Stimulated activated CD8-positive, alpha-beta memory T cell treated with anti-CD3 and anti-CD28 coated beads, Interleukin-2, amount 100 ng/mL, for 48 hours (primary cell): ENCODE data around the gene F12.
A peak's percentile ranks its signal among the peaks of the same experiment; 100 is the strongest.
"Not testable (repeated sequence)": the region's sequence is repeated elsewhere in the genome, so short reads cannot be mapped to it uniquely, and the experiment has no call there.

Experiments used
- DNase-seq, 2 donors: peaks; one replicate each; pipeline ENCODE4 v3.0.0-alpha.2; 2020; ENCODE audit warnings: low read depth in 2 of 2

The F12 gene

DNA sequence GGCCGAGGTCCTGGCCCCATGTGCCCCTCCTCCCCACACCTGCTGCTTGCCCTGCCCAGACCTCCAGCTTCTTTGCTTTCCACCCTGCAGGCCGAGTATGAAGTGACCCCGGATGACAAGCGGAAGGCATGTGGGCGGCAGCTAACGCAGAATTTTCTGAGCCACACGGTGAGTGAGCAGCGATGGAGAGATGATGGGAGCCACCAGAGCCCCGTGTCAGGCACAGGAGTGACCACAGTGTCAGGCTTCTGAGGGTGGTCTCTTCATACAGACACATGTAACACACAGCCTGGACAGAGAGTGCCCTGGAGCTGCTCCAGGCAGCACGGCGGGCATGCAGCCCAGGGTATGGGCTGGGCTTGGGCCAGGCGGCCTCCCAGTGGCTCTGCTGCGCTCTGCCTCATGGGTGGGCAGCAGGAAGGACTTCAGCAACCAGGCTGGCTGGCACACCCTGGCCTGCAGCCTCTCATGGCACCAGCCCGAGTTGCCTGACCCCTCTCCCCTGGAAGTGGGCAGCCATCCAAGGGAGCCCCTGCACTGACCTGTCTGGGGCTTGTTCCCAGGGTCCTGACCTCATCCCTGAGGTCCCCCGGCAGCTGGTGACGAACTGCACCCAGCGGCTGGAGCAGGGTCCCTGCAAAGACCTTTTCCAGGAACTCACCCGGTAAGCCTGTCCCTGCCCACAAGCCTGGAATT is 22.9 kb upstream of the F12 start:
- DNase-seq, result peak in 1 of 2 donors; percentile 60

DNA sequence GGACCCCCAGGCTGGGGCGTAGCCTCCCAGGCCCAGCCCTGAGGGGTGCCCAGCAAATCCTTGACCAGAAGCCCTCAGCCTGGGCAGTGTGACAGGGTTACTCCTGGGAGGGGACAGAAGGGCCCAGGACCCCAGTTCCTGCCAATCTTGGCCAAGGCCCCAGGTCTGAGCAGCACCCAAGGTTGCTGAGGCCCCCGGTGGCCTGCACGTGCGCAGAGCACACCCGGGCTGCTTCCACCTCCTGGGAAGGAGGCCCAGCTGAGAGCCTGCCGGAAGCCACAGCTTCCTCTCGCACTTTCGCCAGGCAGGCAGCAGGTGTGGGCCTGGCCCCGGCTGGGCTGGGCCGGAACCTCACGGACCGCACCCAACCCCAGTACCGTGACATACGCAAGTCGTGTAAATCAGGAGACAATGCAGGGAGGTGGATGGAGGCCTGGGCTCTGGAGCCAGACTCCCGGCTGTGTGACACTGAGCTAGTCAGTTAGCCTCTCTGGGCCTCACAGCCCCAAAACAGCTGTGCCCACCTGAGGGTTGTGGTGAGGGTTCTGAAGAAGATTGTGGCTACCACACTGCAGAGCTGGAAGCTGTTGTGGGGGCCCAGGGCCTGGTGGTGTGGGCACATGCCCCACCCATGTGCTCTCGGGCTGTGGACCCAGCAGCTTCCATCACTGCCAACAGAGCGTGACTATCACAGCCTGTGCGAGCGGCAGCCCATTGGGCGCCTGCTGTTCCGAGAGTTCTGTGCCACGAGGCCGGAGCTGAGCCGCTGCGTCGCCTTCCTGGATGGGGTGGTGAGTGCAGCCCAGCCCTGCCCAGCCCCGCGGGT is 22.2 kb upstream of the F12 start:
- DNase-seq, result peak; percentile 64 to 78

GRCh38 chr5:177430972-177431316 is 21.6 kb upstream of the F12 start:
- no peak for DNase-seq

DNA sequence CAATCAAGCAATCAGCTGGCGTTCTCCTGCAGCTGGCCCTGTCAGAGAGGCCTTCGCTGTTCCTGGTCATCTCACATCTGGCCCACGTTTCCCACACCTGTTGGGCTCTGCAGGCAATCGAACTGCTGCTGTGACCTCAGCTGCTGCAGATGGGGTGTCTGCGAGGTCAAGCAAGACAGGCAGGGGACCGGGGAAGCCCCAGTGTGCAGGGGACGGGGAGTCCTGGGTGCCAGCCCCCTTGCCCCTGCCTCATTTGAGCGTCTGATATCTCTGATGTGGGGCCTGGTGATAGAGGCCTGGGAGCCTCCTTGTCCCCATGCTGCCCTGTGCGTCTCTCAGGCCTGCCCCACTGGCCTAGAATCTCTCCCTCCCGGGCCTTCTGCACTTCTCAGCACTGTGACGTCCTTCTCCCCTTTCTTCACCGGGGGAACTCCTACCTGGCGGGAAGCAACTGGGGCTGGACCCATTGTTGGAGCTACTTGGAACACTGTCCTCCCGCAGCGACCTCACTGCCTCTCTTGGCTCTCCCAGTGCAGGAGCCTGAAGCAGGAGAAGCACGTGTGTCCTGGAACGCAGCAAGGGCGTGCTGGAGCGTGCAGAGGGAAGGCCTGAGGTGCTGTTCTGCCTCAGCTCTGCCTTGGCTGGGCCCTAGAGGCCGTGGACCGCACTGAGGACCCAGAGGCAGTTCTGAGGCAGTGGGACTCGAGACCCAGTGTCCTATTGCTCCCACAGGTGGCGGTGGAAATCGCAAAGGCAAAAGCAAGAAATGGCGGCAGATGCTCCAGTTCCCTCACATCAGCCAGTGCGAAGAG is 21.0 kb upstream of the F12 start:
- no peak for DNase-seq

GRCh38 chr5:177429248-177430040 is 20.1 kb upstream of the F12 start:
- DNase-seq, result peak; percentile 78 to 85

DNA sequence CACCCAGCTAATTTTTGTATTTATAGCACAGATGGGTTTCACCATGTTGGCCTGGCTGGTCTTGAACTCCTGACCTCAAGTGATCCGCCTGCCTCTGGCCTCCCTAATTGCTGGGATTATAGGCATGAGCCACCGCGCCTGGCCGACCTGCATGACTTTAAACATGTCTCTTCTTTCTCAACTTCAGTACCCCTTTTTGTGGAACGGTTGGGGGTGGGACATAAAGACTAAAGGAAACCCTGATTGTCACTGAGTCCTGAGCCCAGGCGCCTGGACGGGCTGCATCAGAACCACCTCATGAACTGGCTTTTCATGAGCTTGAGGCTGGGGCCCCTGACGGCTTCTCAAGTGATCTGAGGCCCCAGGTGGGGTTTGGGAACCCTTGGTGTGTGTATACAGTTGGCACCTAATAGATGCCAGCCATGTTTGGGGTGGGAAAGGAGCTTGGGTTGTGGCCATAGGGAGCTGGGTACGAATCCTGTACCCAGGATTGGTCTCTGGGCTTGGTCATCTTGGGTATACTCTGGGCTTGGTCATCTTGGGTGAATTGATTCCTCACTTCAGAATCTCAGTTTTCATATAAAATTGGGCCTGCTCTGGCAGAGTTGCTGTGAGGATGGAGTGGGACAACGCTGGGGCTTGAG is 19.3 kb upstream of the F12 start:
- no peak for DNase-seq

DNA sequence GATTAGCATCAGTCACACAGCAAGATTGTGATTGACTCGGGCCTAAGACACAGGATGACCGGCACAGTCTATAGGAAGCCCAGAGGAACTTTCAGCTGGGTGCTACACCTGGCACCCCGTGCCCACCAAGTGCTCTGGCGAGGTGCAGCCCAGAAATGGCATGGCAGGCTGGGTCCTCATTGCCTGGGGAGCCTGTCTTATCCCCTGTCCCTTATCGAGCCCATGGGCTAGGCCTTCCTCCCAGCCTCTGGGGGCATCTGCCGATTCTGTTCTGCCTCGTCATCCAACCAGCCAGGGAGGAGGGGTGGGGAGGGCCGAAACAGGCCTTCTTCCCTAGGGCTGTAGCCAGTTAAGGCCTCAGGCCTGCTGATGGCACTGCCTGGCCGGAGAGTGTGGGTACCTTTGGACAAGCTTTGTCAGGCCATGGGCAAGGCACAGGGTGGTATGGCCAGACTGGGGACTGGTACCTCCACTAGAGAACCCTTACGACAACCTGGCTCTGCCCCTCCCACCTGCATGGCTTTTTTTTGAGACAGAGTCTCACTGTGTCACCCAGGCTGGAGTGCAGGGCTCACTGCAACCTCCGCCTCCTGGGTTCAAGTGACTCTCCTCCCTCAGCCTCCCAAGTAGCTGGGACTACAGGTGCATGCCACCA is 18.7 kb upstream of the F12 start:
- no peak for DNase-seq

DNA sequence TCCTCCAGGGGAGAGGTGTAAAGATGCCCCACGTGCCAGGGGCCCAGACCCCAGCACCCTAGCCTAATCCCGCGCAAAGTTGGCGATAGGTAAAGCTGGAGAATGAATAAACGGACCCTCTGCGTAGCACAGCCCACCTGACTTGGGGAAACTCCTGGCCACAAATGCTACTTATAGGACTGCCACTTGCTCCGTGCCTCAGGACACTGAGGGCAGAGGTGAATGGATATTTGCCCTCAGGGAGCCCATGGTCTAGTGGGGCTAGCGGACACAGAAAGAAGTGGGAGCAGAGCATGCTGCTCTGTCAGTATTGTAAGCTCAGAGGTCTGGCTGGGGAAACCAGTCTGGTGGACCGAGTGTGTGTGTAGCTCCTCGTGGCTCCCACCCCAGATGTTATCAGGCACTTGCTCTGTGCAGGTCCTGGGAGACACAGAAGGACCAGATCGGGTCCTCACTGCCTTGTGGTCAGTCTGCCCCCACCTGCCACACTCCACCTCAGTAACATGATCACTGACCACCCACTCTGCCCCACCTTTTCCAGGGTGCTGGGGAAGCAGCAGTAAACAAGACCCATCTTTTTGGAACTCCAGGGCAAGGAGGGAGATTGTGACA is 18.0 kb upstream of the F12 start:
- no peak for DNase-seq

- peak in 1 of 2 donors; percentile 53 for DNase-seq
These were observed 17.3 kb upstream of the F12 start, which contains the start of gene GRK6 for GRCh38 chr5:177426566-177427210. Gene GRK6 (plus strand): TSS chr5:177426676. CDS start chr5:177426846, 170 bp downstream.

- DNase-seq, result peak; percentile 98 to 99
These were observed 16.6 kb upstream of the F12 start for GRCh38 chr5:177425801-177426565.

- no peak for DNase-seq
These were observed 15.9 kb upstream of the F12 start for GRCh38 chr5:177425196-177425800.

DNA sequence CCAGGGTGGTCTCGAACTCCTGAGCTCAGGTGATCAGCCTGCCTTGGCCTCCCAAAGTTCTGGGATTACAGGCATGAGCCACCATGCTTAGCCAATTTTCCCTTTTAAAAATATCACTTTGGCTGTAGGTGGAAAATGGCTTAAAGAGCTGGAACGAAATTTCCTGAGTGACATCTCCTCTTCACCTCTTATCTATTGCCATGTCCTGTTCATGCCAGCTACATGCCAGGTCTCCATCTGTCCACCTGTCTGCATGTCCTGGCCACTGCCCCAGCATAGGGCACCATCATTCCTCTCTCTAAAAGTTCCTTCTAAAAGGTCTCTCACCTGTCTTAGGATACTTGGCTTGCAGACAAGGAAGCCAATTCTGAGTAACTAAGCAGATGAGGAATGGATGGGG is 14.3 kb upstream of the F12 start:
- no peak for DNase-seq

DNA sequence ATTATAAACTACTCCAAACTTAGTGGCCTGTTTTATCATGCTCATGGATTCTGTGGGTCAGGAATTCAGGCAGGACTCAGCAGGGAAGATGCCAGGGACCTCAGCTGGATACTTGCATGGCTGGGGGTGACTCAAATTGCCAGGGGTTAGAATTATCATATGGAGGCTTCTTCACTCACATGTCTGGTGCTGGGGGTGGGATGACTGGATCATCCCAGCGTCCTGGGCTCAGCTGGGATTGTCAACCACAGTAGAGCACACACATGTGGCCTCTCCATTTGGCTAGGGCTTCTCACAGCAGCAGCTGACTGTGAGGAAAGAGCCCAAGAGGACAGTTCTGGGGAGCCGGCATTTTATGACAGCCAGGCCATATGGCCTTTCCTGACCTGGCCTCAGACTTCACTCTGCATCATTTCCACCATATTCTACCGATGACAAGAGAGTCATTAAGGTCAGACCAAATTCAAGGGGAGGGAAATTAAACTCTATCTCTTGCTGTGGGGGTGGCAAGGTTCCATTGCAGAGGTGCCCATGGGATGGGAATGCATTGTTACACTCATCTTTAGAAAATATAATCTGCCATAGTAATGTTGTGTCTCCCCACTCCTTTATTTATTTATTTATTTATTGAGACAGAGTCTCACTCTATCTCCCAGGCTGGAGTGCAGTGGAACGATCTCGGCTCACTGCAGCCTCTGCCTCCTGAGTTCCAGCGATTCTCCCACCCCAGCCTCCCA is 11.9 kb upstream of the F12 start:
- DNase-seq, result no peak

- not testable (repeated sequence) for DNase-seq
These were observed 11.1 kb upstream of the F12 start for GRCh38 chr5:177420472-177420871.

- no peak for DNase-seq
These were observed 9.7 kb upstream of the F12 start for GRCh38 chr5:177419046-177419445.

DNA sequence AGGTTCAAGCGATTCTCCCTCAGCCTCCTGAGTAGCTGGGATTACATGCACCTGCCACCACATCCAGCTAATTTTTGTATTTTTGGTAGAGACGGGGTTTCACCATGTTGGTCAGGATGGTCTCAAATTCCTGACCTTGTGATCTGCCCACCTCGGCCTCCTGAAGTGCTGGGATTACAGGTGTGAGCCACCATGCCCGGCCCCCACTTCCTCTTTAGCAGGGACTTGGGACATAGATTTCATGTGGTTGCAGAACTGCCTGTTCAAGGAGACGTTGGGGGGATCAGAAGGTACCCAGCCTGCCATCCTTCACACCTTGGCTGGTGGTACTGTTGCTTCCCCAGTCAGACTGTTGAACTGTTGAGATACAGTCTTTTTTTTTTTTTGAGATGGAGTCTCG is 7.7 kb upstream of the F12 start:
- DNase-seq, result not testable (repeated sequence)

DNA sequence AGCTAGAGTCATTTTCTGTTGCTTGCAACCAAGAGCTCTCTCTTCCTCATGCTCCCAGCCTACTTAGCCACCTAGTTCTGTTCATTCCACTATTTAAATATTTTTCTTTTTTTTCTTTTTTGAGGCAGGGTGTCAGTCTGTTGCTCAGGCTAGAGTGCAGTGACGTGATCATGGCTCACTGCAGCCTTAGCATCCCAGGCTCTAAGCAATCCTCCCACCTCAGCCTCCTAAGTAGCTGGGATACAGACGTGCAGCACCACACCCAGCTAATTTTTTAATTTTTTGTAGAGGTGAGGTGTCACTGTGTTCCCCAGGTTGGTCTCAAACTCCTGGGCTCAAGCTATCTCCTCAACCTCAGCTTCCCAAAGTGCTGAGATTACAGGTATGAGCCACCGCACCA is 5.1 kb upstream of the F12 start:
- DNase-seq, result no peak
